Naive B cell (primary cell): Measurements from ENCODE around the gene GALNT1. TPM values are rescaled to one million over a fixed set of nuclear protein-coding genes. Genes with fewer than 3 reads are reported as not detected.
"Not testable (repeated sequence)": the region's sequence is repeated elsewhere in the genome, so short reads cannot be mapped to it uniquely, and the experiment has no call there.

Experiments used
- ATAC-seq, 2 donors: fragments of 150-1000 bp; cut with Tn5 transposase; 2 replicates each; pipeline ENCODE4 v1.10.0; 2021; ENCODE audit warnings: low read depth in 2 of 2, mild to moderate bottlenecking in 2 of 2, moderate library complexity in 2 of 2
- DNase-seq: peaks from one replicate; pipeline ENCODE4 v3.0.0; 2022
- H3K27ac Mint-ChIP-seq, 6 donors: one replicate each; pipeline ENCODE4 v1.8.0; 2020 to 2022; ENCODE audit warnings: mild to moderate bottlenecking in 6 of 6, mixed read lengths in 6 of 6, moderate library complexity in 5 of 6, inconsistent platforms in 2 of 6
- H3K27me3 Mint-ChIP-seq, 3 donors: one replicate each; pipeline ENCODE4 v1.8.0; 2021 to 2022; ENCODE audit warnings: mixed read lengths in 3 of 3, mild to moderate bottlenecking in 1 of 3
- H3K36me3 Mint-ChIP-seq, 2 donors: one replicate each; pipeline ENCODE4 v1.8.0; 2020 to 2022; ENCODE audit warnings: mixed read lengths in 2 of 2, inconsistent platforms in 1 of 2, mild to moderate bottlenecking in 1 of 2
- H3K4me1 Mint-ChIP-seq, 3 donors: one replicate each; pipeline ENCODE4 v1.8.0; 2020 to 2022; ENCODE audit warnings: mixed read lengths in 3 of 3, inconsistent platforms in 1 of 3, mild to moderate bottlenecking in 1 of 3, moderate library complexity in 1 of 3
- H3K4me3 Mint-ChIP-seq, 8 donors: one replicate each; pipeline ENCODE4 v1.8.0; 2020 to 2022; ENCODE audit warnings: mild to moderate bottlenecking in 8 of 8, mixed read lengths in 8 of 8, moderate library complexity in 8 of 8, inconsistent platforms in 2 of 8
- H3K9me3 Mint-ChIP-seq, 7 donors: one replicate each; pipeline ENCODE4 v1.8.0; 2020 to 2022; ENCODE audit warnings: mixed read lengths in 7 of 7, mild to moderate bottlenecking in 5 of 7, inconsistent platforms in 2 of 7, moderate library complexity in 1 of 7
- polyA plus RNA-seq, 6 donors: library from polyadenylated mRNA; unstranded; fragments of 300-500 nt; fragmentation: Illumina TruSeq; gene quantifications; one replicate each; pipeline ENCODE4 v1.2.3, GENCODE V29; 2021; ENCODE audit warnings: low read depth in 6 of 6

The GALNT1 gene
- polyA plus RNA-seq, 6 donors from 2014 or later = 34.3 to 72.5 (median 42.7) TPM

DNA sequence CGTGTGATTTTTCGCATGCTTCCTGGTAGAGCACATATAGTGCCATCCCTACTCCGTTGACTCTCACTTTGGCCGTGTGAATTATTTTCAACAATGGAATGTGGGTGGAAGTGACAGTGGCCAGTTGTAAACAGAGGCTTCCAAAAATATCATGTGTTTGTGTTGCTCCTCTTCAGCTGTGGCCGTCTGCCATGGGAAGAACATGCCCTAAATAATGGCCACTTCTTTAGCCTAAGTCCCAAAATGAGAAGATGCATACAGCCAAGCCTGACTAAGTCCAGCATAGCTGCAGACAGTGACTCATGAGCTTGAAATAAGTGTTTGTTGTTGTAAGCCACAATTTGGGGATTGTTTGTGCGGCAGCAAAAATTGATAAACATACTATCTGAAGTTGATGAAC is 8.9 kb upstream of the GALNT1 start:
- Mint-ChIP-seq H3K4me1 (no peaks in the 10 kb centered on the region), H3K27ac (no peak overlapping the region), H3K9me3 (peaks cover 4 to 13% (median 8%) of the 10 kb centered on the region in 7 donors), H3K27me3 (no peaks in the 10 kb centered on the region), H3K4me3 (no peak overlapping the region), H3K36me3 (no peaks in the 10 kb centered on the region)
- DNase-seq (no peak), ATAC-seq (no peak)

DNA sequence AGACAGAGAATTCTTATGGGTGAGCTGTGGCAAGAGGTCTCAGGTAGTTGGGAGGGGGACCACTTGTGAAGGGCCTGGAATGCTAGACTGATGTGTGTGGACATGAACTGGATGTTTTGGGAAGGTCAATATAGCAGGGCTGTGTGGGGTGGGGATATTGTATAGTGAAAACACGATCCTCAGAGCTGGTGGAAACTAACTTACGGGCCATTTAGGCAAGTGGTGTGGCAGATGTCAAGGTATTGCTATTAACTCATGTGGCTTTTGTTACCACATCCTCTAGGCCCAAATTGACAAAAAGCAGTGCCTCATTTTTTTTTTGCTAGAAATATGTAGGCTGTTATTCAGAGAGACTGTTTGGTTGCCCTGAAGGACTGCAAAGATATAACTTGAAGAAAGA is 8.0 kb upstream of the GALNT1 start:
- H3K4me3 Mint-ChIP-seq = no peak overlapping the region
- no peaks in the 10 kb centered on the region for H3K4me1 Mint-ChIP-seq
- H3K27ac Mint-ChIP-seq = no peak overlapping the region
- H3K27me3 Mint-ChIP-seq = no peaks in the 10 kb centered on the region
- ATAC-seq (no peak), DNase-seq (no peak)
- no peaks in the 10 kb centered on the region for H3K36me3 Mint-ChIP-seq
- H3K9me3 Mint-ChIP-seq = peaks cover 4 to 14% (median 8%) of the 10 kb centered on the region in 7 donors

DNA sequence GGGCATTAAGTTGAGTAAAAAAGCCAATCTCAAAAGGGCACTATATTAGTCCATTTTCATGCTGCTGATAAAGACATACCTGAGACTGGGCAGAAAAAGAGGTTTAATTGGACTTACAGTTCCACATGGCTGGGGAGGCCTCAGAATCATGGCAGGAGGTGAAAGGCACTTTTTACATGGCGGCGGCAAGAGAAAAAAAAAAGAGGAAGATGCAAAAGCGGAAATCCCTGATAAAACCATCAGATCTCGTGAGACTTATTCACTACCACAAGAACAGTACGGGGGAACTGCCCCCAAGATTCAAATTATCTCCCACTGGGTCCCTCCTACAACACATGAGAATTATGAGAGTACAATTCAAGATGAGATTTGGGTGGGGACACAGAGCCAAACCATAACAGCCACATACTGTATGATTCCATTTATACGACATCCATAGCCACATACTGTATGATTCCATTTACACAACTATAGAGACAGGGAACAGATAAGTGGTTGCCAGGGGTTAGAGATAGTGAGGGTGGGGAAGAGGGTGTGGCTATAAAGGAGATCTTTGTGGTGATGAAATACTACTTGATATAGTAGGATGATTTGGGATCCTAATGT is 5.2 kb upstream of the GALNT1 start:
- not testable (repeated sequence) for H3K4me1 Mint-ChIP-seq, ATAC-seq, H3K27ac Mint-ChIP-seq, H3K27me3 Mint-ChIP-seq, H3K4me3 Mint-ChIP-seq, DNase-seq, H3K36me3 Mint-ChIP-seq
- H3K9me3 Mint-ChIP-seq = peaks cover 4 to 14% (median 8%) of the 10 kb centered on the region in 7 donors

DNA sequence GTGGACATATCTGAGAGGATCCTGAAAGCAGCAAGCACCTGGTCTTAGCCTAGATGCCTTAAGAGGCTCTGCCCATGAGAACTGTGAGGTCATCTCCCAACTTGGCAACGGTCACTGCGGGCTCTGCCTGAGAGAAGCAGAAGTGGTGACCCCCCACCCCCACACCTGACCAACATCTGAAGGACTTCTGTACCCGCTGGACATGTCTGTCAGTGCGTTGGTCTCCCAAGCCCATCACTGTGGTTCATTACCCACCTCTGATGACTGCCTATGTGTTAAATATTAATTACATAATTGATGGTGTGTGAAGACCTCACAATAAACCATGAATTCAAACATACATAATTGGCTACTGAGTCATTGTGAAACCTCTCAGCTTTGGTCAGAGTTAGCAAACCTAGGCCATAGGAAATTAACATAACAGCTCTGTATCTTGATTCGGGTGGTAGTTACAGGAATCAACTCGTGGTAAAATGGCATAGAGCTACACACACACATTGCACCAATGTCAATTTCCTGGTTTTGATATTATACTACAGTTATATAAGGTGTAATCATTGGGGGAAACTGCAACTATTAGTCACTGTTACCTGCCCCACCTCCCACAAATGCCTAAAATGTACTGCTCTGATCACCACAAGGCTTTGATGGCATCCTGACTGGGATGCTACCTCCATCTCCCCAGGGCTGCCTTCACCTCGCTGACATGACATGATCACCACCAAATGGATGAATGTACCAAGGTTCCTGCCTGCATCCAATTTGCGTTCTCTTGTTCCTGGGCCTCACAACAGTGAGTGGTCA is 4.3 kb upstream of the GALNT1 start:
- H3K27ac Mint-ChIP-seq = peak overlapping the region in 1 of 6 donors; percentile 61
- DNase-seq (no peak), ATAC-seq (no peak)
- no peaks in the 10 kb centered on the region for H3K36me3 Mint-ChIP-seq
- peaks cover 4 to 14% (median 8%) of the 10 kb centered on the region in 7 donors for H3K9me3 Mint-ChIP-seq
- peak overlapping the region in 2 of 8 donors; percentile 1 to 31 for H3K4me3 Mint-ChIP-seq
- H3K4me1 Mint-ChIP-seq = peaks cover under 1 to 3% (median 1%) of the 10 kb centered on the region in 3 donors
- H3K27me3 Mint-ChIP-seq = no peaks in the 10 kb centered on the region

DNA sequence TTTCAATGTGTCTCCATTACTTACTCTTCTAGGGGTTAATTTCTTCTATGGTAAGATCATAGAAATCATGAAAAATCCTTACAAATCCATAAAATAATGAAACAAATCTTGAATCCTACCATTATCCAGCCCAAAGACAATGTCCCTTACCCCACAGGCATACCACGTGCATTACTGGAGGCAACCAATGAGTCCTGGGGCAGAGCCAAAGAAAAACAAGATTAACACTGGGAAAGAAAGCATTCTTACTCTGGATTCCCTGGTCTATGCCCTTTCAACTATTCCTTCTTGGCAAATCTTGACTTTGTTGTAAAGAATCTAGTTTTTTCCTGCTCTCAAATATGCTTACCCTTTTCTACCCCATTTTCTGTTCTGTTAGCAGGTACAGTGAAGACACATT is 3.1 kb upstream of the GALNT1 start:
- ATAC-seq (no peak), DNase-seq (no peak)
- Mint-ChIP-seq H3K4me1 (peaks cover 11 to 14% (median 13%) of the 10 kb centered on the region in 3 donors), H3K9me3 (peaks cover 4 to 14% (median 8%) of the 10 kb centered on the region in 7 donors), H3K27me3 (no peaks in the 10 kb centered on the region), H3K27ac (no peak overlapping the region), H3K4me3 (peak overlapping the region in 1 of 8 donors; percentile 78), H3K36me3 (no peaks in the 10 kb centered on the region)

DNA sequence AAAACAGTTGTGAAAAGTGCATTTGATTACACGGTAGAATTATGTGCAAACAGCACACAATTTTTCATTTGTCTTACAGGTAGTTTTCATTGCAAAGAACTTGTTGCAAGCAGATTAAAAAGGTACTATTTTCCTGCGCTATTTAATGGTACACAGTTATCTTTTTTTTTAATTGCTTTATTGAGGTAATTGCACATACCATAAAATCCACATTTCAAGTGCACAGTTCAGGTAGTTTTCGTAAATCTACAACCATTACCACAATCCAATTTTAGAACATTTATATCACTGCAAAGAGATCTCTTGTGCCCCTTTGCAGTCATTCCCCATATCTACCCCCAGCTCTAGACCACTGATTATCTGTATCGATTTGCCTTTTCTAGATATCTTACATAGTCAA is 2.6 kb upstream of the GALNT1 start:
- ATAC-seq (no peak), DNase-seq (no peak)
- peaks cover 13 to 18% (median 16%) of the 10 kb centered on the region in 3 donors for H3K4me1 Mint-ChIP-seq
- no peaks in the 10 kb centered on the region for H3K27me3 Mint-ChIP-seq
- H3K4me3 Mint-ChIP-seq = peak overlapping the region in 1 of 8 donors; percentile 78
- H3K9me3 Mint-ChIP-seq = peaks cover 4 to 14% (median 8%) of the 10 kb centered on the region in 7 donors
- no peaks in the 10 kb centered on the region for H3K36me3 Mint-ChIP-seq
- H3K27ac Mint-ChIP-seq = no peak overlapping the region

DNA sequence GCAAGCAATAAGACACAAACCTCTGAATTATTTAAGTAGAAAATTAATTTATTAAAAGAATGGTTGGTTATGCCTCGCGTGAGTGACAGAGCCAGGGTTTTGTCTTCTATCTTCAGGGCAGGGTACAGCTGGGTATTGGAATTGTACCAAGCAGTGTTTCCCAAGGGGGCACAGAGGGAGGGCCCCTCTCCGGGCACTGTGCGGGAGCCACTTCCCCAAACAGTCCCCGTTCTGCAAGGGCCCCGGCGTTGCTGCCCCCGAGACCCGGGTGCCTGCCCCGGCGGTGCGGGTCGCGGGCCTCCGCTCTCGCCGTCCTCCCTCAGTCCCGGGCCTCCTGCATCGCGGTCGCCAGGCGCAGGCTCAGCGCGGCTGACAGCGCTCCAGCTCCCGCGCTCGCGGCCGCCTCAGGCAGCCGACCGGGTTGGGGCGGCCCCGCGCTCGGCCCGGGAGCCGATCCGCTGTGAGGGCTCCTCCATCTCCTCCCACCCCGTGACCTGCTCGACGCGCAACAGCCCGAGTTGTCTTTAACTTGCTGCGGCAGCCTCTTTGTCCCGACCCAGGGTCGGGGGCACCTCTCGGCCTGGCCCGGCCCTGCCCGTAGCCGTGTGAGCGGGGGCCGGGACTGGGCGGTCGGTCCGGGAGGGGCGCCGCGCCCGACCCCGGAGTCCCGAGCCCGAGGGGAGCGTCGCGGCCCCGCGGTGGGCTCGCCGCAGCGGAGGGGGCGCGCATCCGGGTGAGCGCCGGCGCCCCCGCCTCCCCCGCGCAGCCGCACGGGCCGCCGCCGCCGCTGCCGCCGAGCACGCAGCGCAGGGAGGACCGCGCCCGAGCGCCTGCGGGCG is 620 bp upstream of the GALNT1 start:
- ATAC-seq (peak; percentile 79), DNase-seq (peak; percentile 75)
- H3K27me3 Mint-ChIP-seq = no peaks in the 10 kb centered on the region
- H3K36me3 Mint-ChIP-seq = no peaks in the 10 kb centered on the region
- peaks cover 3 to 16% (median 7%) of the 10 kb centered on the region in 7 donors for H3K9me3 Mint-ChIP-seq
- H3K27ac Mint-ChIP-seq = peak overlapping the region in 4 of 6 donors; percentile 52 to 85 (median 70)
- peak overlapping the region; percentile 71 to 89 (median 78) for H3K4me3 Mint-ChIP-seq
- peaks cover 22 to 32% (median 29%) of the 10 kb centered on the region in 3 donors for H3K4me1 Mint-ChIP-seq

DNA sequence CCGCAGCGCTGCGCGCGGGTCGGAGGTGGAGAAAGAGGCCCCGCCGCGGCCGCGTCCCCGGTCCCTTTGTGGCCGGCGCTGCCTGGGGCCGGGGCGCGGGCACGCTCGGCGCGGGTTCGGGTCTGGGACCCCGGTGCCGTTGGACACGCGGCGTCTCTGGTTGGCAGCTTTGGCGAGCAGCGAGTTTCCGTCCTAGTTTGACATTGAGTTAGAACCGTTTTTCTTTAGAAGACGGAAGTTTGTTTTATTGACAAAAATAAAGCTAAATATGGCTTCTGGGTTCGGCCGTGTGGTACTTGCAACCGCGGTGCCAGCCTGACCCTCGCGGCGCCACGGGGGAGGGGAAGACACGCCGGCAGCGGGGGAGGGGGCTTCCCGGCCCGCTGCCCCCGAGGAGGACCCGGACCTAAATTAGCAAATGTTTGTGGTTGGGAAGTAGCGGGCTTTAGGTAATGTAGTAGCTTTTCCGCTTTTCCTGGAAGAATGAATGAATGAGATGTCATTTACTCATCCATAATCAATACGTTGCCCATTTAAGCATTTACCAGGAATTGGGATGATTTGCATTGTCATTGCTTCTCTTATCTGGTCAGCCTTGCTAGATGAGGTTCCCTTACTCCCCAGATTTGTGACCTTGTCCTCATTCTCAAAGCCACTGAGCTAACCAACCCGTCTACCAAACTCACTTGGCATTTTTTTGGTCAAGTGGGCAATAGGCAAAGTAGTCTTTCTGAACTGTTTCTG is 530 bp downstream of the GALNT1 start:
- Mint-ChIP-seq H3K9me3 (peaks cover 0 to 7% (median 0%) of the 10 kb centered on the region in 7 donors), H3K4me3 (peak overlapping the region; percentile 74 to 96 (median 88))
- ATAC-seq = no peak

DNA sequence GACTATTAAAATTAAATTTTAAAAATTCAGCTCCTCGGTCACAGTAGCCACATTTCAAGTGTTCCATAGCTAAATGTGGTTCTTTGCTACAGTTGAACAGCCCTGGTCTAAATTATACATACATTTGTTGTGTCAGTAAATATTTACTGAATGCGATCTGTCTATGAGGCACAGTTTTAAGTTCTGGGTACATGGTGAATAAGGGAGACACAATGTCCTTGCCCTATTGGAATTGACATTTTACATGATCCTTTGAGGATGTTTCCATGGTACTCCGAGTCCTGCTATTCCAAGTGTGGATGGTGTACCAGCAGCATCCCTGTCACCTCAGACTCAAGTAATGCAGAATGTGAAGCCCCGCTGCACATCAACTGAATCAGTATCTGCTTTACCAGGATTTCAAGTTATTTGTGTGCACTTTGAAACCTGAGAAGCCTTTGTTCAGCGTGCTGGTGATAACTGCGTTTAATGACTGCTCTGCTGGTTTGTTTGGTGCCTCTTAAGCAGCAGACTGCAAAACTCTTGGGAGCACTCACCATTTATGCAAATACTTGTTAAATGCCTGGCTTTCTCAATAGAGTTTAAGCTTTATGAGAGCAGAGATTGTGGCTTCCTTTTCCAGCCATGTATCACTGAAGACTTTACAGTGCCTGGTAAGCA is 1.5 kb downstream of the GALNT1 start:
- Mint-ChIP-seq H3K4me1 (peaks cover 22 to 44% (median 37%) of the 10 kb centered on the region in 3 donors), H3K27ac (peak overlapping the region in 1 of 6 donors; percentile 47), H3K36me3 (peaks cover 0 to 3% of the 10 kb centered on the region in 2 donors), H3K9me3 (peaks cover 0 to 8% (median under 1%) of the 10 kb centered on the region in 7 donors), H3K4me3 (peak overlapping the region in 7 of 8 donors; percentile 60 to 96 (median 87)), H3K27me3 (no peaks in the 10 kb centered on the region)
- ATAC-seq = no peak
- DNase-seq = no peak

More for the DNA sequence above, 530 bp downstream of the GALNT1 start:
- Mint-ChIP-seq H3K4me1 (peaks cover 22 to 38% (median 34%) of the 10 kb centered on the region in 3 donors), H3K27me3 (no peaks in the 10 kb centered on the region), H3K27ac (peak overlapping the region in 5 of 6 donors; percentile 54 to 78 (median 76)), H3K36me3 (no peaks in the 10 kb centered on the region)
- DNase-seq = peak; percentile 17

DNA sequence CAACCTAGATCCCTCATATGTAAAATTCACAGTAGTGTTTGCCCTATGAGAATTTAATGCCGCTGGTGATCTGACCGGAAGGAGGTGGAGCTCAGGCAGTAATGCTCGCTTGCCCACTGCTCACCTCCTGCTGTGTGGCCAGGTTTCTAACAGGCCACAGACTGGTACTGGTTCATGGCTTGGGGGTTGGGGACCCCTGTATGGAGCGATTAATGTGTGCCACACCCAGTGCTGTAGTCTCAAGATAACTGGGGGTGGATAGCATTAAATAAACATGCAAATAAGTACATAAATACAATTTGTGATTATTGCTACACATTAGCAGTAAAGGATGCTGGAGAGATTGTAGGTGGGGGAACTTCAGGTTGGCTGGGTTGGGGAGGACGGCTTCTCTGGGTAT is 3.2 kb downstream of the GALNT1 start:
- Mint-ChIP-seq H3K4me3 (peak overlapping the region in 2 of 8 donors; percentile 11 to 75), H3K27ac (peak overlapping the region in 1 of 6 donors; percentile 7), H3K9me3 (peaks cover 0 to 14% (median 5%) of the 10 kb centered on the region in 7 donors), H3K36me3 (peaks cover 4 to 8% of the 10 kb centered on the region in 2 donors), H3K4me1 (peaks cover 36 to 58% (median 47%) of the 10 kb centered on the region in 3 donors), H3K27me3 (no peaks in the 10 kb centered on the region)
- ATAC-seq = no peak
- DNase-seq = no peak

DNA sequence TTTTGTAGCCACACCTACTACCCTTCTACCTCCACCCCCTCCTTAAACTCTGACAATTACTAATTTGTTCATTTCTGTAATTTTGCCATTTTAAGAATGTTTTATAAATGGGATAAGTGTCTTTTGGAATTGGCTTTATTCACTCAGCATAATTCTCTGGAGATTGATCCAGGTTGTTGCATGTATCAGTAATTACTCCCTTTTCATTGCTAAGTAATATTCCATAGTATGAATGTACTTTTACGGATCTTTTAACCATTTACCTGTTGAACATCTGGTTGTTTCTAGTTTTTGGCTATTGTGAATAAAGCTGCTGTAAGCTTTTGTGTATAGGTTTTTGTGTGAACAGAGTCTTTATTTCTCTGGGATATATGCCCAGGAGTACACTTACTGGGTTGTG is 4.1 kb downstream of the GALNT1 start:
- Mint-ChIP-seq H3K9me3 (peaks cover 0 to 14% (median 5%) of the 10 kb centered on the region in 7 donors), H3K27me3 (no peaks in the 10 kb centered on the region), H3K4me1 (peaks cover 38 to 62% (median 47%) of the 10 kb centered on the region in 3 donors), H3K36me3 (peaks cover 4 to 8% of the 10 kb centered on the region in 2 donors), H3K4me3 (no peak overlapping the region), H3K27ac (no peak overlapping the region)
- no peak for ATAC-seq
- no peak for DNase-seq

DNA sequence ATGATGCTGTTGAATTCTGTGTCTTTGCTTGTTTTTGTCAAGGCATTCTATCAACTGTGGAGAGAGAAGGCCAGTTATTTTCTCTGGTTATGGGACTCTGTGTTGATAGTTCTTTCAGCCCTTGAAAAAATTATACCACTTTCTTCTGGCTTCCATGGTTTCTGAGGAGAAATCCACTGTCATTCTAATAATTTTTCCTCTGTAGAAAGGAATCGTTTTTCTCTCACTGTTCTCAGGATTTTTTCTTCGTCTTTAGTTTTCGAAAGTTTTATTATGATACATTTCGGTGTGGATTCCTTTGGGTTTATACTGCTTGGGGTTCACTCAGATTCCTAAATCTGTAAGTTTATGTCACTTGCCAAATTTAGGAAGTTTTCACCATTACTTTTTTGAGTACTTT is 6.6 kb downstream of the GALNT1 start:
- H3K4me1 Mint-ChIP-seq = peaks cover 30 to 51% (median 38%) of the 10 kb centered on the region in 3 donors
- peak overlapping the region in 4 of 6 donors; percentile 10 to 71 (median 60) for H3K27ac Mint-ChIP-seq

More for the DNA sequence above, 6.6 kb downstream of the GALNT1 start:
- H3K36me3 Mint-ChIP-seq = peaks cover 4 to 8% of the 10 kb centered on the region in 2 donors
- no peak overlapping the region for H3K4me3 Mint-ChIP-seq
- no peaks in the 10 kb centered on the region for H3K27me3 Mint-ChIP-seq
- DNase-seq = no peak
- no peak for ATAC-seq
- H3K9me3 Mint-ChIP-seq = peaks cover 0 to 14% (median 5%) of the 10 kb centered on the region in 7 donors
